ENCODE results near the gene GAL3ST2. TPM values are rescaled to one million over a fixed set of nuclear protein-coding genes. Genes with fewer than 3 reads are reported as not detected.
A peak's percentile ranks its signal among the peaks of the same experiment; 100 is the strongest.

Gene GAL3ST2
- total and polyA plus RNA-seq, 3 donors from 2014 or later: 0.54 to 4.3 (median 2.8) TPM

DNA sequence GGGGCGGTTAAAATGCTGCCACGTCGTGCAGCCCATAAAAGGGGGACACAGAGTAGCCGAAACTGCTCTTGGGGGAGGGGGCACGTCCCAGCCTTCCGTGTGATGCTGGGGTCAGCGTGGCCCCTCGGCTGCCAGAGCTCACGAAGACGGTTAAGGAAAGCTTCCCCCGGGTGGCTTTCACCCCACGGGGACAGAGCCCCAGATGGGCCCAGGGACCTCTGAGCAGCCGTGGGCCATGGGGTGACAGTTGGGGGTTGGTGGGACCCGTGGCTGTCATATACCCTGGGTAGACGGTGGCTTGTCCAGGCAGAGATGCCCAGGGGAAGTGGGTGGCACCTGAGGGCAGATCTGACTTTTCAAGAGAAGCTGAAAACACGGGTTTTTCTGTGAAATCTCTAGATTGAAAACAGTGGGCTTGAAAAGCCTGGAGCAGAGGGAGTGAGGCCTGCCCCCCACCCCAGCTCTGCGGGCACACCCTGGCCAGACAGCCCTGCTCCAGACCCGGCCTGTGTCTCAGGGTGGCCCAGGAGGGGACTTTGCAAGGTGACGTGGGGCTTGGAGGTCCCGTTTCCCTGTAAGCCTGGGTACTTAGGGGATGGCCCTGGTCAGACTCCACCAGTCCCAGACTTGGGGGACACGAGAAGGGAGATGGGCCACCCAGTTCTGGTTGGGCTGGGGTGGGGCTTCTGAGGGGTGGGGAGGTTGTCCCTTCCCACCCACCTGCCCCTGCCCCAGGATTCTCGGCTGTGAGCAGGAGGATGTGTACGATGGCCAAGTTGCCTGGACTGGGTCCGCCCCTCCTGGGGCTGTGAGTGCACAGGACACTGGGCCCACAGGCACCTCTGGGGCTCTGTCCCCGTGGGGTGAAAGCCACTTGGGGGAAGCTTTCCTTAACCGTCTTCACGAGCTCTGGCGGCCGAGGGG, 33.0 kb downstream of the GAL3ST2 start:
- Histone ChIP-seq H3K27me3 (no peaks in the 10 kb centered on the region), H3K27ac (peak overlapping the region in 1 of 2 donors; percentile 80), H3K9me3 (no peaks in the 10 kb centered on the region), H3K36me3 (ENCODE audit: low read depth, missing control alignments) (no peaks in the 10 kb centered on the region), H3K4me1 (peaks cover 22% of the 10 kb centered on the region), H3K4me3 (no peak overlapping the region)
- DNase-seq: no peak
- intact Hi-C loops (cut with DNase I; ENCODE audit: low total_unique reads): no loop called here
- WGBS, 2 donors: 88% methylated on average over 14 to 28 of the region's 29 CpGs
- no peak for TF ChIP-seq POLR2A (IDR thresholded peaks at IDR 0.05)
- TF ChIP-seq CTCF (IDR thresholded peaks at IDR 0.05): no peak

DNA sequence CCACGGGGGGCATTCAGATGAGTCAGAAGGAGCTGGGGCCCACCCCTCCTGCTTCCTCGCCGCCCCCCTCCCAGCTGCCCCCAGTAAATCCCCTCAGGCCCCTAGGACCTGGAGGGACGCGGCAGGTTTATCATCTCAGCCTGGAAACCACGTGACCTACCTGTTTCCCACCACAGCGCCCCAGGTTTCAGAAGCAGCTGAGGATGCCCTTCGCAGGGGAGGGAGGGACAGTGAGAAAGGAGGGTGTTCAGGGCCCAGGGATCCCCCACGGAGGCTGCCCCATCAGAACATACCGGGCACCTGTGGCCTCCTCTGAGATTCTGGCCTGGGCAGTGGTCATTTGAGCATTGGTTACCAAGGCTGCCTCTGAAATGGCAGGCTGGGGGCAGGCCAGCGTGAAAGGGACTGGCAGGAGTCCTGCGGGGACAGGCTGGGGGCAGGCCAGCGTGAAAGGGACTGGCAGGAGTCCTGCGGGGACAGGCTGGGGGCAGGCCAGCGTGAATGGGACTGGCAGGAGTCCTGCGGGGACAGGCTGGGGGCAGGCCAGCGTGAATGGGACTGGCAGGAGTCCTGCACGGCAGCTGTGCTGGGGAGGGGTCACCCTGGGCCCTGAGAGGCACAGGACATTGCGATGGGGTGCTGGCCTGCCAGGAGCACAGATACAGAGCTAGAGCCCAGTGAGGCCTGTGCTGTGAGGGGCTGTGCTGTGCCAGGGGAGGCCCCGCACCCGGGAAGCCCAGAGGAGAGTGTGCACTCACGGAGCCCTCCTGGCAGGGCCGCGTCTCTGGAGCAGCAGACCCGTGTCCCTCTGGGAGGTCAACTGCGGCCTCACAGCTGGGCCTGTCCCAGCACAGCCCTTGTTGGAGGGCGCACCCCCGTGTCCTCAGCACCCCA, 33.9 kb downstream of the GAL3ST2 start:
- intact Hi-C loops (cut with DNase I; ENCODE audit: low total_unique reads): no loop called here
- Histone ChIP-seq H3K27ac (peak overlapping the region in 1 of 2 donors; percentile 80), H3K27me3 (no peaks in the 10 kb centered on the region), H3K36me3 (ENCODE audit: low read depth, missing control alignments) (no peaks in the 10 kb centered on the region), H3K4me3 (no peak overlapping the region), H3K9me3 (no peaks in the 10 kb centered on the region), H3K4me1 (peaks cover 19% of the 10 kb centered on the region)
- DNase-seq: no peak
- WGBS, 2 donors: 68 to 81% methylated on average over 13 to 27 of the region's 28 CpGs
- TF ChIP-seq CTCF (IDR thresholded peaks at IDR 0.05) (no peak), POLR2A (IDR thresholded peaks at IDR 0.05) (no peak)

- intact Hi-C loops (cut with DNase I; ENCODE audit: low total_unique reads): no loop called here
- peaks cover 19% of the 10 kb centered on the region for H3K4me1 ChIP-seq
- no peaks in the 10 kb centered on the region for H3K27me3 ChIP-seq
- no peak for TF ChIP-seq POLR2A (IDR thresholded peaks at IDR 0.05)
- no peak for TF ChIP-seq CTCF (IDR thresholded peaks at IDR 0.05)
- H3K27ac ChIP-seq: no peak overlapping the region
- H3K36me3 ChIP-seq (ENCODE audit: low read depth, missing control alignments): no peaks in the 10 kb centered on the region
- WGBS, 2 donors: 83 to 96% methylated on average over 11 to 27 of the region's 27 CpGs
- peak; percentile 54 for DNase-seq
- no peak overlapping the region for H3K4me3 ChIP-seq
- no peaks in the 10 kb centered on the region for H3K9me3 ChIP-seq
Measured at GRCh38 chr2:241811201-241811951, 34.8 kb downstream of the GAL3ST2 start.

DNA sequence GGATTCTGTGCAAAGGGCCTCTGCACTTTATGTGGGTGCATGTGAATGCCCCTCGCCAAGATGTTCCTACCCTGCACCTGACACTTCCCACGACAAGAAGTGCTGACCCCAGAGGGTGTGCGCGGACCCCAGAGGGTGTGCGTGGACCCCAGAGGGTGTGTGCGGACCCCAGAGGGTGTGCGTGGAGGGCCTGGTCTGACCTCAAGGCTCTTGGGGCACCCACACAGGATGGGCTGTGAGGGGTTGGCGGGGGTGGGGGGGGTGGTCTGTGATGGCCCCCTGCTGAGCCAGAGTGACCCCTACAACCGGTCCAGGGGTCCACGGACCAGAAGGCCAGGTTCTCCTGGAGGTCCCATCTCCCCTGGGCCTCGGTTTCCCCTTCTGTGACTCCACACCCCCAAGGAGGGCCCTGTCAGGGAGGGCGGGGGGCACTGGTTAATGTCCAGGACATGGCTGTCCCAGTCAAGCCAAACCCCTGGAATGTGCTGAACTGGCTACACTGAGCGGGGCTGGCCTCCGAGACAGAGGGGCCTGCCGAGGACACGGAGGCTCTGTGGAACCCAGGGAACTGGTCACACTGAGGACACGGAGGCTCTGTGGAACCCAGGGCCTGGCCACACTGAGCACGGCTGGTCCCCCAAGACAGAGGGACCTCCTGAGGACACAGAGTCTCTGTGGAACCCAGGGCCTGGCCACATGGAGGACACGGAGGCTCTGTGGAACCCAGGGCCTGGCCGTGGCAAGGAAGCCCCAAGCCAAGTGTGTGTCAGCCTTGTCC, 35.5 kb downstream of the GAL3ST2 start:
- intact Hi-C loops (cut with DNase I; ENCODE audit: low total_unique reads): no loop called here
- Histone ChIP-seq H3K4me1 (peaks cover 19% of the 10 kb centered on the region), H3K27ac (no peak overlapping the region), H3K27me3 (no peaks in the 10 kb centered on the region), H3K36me3 (ENCODE audit: low read depth, missing control alignments) (no peaks in the 10 kb centered on the region), H3K9me3 (no peaks in the 10 kb centered on the region), H3K4me3 (no peak overlapping the region)
- no peak for DNase-seq
- WGBS, 2 donors: 84 to 89% methylated on average over 6 to 20 of the region's 20 CpGs
- TF ChIP-seq CTCF (IDR thresholded peaks at IDR 0.05) (no peak), POLR2A (IDR thresholded peaks at IDR 0.05) (no peak)
